GM12892 (cell line): ENCODE results near the gene CSPG4.

ENCODE experiments used
- POLR2A ChIP-seq: IDR thresholded peaks from 2 replicates; pipeline ENCODE4 v1.6.1; 2011; ENCODE audit warnings: low read depth, low read length, control low read depth
- TAF1 ChIP-seq: IDR thresholded peaks from 2 replicates; pipeline ENCODE4 v1.6.1; 2011; ENCODE audit warnings: low read depth, mild to moderate bottlenecking, control low read depth, low read length, borderline replicate concordance

- TF ChIP-seq POLR2A (no peak), TAF1 (no peak)
Measured at GRCh38 chr15:75696311-75696720, 16.3 kb downstream of the CSPG4 start.
